GM04504 (cell line): Measurements from ENCODE around the gene MAPKAP1.

Experiments
- DNase-seq: peaks from one replicate; pipeline ENCODE4 v3.0.0-alpha.2; 2012; ENCODE audit warnings: low read depth

Gene MAPKAP1

DNA sequence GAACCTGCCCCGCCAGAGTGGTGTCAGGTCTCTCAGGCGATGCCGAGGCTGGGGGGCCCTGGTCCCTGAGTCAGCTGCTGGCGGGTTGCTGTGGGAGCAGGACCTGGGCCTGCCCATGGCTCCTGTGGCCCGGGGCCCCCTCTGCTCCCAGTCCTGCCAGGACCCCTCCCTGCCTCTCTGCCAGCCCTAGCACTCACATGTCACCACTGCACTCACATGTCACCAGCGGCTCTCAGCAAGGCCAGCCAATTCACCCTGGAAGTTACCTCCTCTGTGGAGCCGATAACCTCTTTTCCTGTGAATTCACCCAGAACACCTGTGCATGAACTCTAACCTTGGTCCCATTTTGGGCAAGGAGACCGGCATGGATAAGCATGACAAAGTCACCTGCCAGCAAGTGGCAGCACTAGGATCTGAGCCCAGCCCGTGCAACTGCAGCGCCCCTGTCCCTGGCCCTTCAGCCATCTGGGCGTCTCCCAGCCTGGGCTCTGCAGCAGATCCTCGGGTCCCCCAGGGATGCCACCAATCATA, 275.2 kb downstream of the MAPKAP1 start:
- DNase-seq = no peak

- no peak for DNase-seq
Measured at GRCh38 chr9:125431012-125431305, 276.0 kb downstream of the MAPKAP1 start.

GRCh38 chr9:125430161-125431011, 276.6 kb downstream of the MAPKAP1 start:
- DNase-seq = no peak

DNA sequence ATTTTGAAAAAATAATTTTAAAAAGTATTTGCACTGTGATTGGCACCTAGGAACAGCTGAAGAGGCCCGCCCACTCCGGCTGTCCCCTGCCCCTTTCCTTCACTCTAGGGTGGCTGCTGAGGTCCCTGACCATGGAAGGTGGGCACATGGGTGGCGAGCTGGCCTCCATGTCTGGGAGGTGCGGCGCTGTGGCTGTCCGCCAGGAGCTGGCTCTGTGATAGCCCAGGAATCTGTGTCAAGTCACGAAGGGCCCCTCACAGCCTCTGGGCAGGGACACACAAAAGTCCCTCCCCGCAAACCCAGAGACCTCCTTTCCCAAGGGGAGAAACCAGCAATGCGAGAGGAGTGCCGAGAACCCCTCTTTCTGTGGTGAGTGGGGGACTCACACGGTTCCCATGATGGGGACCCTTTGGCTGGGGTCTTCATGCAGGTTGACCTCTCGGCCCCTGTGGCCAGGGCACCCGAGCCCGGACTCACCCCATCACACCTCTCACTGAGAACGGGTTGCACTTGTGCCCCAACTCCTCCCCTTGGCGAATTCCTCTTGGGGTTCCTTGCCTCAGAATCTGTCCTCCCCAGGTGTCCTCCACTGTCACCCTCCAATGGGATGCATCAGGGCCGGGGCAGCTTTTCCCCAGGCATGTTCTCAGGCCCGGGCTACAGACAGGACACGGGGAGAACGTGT, 277.4 kb downstream of the MAPKAP1 start:
- no peak for DNase-seq

- DNase-seq = no peak
Measured at GRCh38 chr9:125428902-125429467, 278.0 kb downstream of the MAPKAP1 start.

DNA sequence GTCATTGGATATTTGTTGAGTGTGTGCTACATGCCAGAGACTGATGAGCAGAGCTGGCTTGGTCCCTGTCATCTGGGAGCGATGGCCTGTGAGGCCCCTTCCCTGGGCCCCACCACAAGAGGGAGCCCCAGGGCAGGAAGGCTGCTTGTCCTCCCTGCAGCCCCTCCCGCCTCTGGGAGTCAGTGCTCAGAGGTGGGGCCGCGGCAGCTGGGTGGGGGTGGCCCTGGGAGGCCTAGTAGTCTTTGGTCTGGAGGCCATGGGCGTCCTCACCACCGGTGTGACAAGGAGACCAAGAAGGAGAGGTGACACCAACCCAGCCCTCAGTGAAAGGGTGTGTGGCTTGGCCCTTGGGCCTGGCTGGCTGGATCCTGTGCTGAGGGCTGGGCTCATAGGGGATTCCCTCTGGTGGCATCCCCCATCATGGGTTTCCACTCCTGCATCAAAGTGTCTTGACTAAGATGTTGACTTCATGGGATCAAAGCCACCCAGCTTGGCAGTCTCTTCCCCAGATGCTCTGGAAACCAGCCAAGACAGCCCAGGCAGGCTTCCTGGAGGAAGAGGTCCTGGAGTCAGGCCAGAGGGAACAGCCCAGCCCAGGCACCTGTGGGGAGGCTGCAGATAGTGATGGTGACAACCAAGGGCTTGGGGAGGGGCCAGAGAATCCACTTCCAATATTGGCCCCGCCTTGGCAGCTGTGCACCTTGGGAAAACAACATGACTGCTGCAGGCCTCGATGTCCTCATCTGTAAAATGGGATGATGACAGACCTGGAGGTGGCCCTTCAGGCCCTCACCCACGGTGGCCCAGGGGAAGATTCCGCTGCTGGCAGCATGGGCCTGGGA, 278.7 kb downstream of the MAPKAP1 start:
- DNase-seq = no peak

GRCh38 chr9:125427556-125427955, 279.5 kb downstream of the MAPKAP1 start:
- DNase-seq = no peak

GRCh38 chr9:125426926-125427325, 280.1 kb downstream of the MAPKAP1 start:
- no peak for DNase-seq

GRCh38 chr9:125425901-125426515, 281.0 kb downstream of the MAPKAP1 start:
- DNase-seq = no peak

DNA sequence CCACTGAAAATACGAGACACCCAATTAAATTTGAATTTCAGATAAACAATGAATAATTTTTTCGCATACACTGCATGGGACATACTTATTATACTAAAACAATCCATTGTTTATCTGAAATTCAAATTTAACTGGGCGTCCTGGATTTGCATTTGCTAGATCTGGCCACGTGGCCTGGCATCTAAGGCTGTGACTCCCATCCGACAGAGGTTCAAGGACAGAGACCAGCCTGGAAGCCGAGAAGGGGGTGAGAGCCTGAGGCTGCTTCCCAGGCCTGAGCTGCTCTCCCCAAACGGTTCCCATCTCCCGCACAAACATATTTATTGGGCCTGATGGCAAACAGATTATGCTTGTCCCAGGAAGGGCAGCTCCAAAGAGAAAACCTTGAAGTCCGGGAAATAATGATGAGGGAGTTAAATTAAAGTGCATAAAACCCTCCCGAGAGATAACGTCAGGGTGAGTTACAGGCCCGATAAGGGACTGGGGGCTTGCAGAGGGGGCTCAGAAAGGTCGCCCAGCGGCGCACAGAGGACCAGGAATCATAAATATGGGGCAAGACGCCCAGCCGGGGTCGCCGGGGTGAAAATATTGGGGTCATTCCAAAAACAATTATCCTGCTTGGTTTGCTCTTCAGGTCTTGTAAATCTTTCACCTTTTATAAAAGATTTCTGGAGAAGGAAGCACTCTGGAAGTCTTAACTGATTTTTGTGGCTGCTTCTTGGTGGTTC, 281.7 kb downstream of the MAPKAP1 start:
- DNase-seq = no peak

DNA sequence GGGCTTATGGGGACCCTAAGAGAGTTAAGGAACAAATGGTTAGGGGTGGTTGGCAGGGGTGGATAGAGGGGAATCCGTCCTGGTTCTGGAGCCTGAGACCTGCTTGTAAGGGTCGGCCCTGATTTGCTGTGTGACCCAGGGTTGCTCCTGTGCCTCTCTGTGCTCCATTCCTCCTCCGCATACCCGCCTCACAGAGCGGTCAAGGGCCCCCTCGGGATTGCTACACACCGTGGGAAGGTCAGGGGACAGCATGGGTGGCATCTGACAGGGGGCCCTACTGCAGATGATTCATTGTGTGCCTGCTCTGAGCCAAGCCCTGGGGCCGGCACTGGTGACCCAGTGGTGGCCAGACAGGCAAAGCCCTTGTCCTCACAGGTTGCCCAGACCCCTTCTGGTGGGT, 283.0 kb downstream of the MAPKAP1 start:
- DNase-seq = no peak

DNA sequence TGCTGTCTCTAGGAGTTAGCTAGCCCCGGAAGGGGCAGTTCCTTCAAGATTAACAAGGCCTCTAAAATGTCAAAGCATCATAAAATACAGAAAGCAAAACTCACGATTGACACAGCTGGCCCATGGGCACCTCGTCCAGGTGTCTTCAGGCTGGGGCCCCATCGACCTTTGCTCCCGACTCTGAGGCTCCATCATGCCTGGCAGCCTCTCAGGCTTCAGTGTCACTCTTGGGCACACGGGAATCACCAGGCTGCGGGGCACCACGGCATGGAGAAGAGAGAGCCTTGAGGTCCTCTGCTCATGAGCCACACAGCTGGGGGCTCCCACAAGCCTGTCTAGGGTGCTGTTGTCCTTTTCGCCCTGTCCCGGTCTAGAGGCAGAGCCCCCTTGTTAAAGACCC, 284.2 kb downstream of the MAPKAP1 start:
- DNase-seq = no peak

DNA sequence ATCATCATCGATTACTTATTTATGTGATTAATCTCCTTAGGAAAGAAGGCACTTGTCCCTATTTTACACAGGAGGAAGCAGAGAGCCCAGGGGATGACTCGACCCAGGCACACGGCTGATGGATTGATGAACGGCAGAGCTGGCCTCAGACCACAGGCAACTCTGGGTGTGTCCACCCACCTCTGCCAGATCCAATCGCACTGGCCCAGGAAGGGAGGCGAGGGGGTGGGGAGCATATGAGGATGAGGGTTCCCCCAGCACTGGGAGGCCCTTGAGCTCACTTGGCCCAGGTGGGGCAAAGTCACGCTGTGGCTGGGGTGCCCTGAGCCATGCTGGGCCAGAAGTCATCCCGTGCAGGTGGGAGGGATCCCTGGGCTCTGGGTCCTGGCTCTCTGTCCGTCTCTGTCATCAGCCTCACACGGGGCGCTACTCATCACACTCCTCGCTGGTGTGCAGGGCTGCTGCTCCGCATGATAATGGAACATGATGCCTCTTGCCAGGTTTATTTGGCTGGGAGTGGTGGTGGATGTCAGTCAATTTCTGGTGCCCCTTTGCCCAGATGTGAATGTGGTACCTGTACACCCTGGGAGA, 285.3 kb downstream of the MAPKAP1 start:
- no peak for DNase-seq

DNA sequence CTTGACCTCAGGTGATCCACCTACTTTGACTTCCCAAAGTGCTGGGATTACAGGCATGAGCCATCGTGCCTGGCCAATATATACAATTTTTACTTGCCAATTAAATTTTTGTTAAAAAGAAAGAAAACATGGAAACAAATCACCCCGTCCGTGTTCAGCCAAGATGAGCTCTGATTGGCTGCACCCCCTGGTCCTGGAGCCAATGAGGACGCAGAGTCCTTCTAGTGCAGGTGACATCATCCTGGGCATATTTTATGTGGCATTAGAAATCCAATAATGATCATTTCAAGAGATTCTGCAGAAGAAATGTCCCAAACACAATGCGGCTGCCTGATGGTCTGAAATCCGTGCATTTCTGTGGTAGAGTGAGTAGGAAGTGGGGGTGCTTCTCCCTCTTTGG, 285.8 kb downstream of the MAPKAP1 start:
- DNase-seq = no peak

DNA sequence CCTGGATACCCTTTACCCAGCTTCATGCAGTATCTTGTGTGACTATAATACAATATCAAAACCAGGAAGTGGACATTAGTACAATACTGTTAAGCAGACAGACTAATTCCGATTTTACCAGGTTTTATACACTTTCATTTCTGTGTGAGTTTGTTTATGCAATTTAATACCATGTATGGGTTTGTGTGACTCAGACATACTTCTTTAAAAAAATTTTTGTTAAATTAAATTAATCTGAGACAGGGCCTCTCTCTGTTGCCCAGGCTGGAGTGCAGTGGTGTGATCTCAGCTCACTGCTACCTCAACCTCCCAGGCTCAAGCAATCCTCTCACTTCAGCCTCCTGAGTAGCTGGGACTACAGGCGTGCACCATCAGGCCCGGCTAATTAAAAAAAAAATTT, 288.6 kb downstream of the MAPKAP1 start:
- DNase-seq = no peak

DNA sequence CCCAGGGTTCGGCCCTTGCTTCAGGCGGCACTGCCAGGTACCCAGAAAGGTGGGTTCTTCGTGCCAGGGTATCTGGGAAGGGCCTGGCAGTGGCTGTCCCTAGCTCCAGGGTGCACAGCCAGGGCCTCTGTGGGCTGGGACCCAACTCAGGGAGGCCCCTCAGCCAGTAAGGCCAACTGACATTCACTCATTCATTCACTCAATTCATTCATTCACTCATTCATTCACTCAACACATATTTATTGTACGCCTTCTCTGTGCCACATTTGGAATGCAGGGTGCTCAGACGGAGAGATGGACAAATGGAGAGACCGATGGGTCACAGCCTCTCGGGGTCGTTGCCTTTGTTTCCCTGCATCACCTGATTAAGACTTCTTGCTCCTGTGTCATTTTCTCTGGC, 290.5 kb downstream of the MAPKAP1 start:
- DNase-seq = no peak

- DNase-seq = no peak
Measured at GRCh38 chr9:125415583-125416460, 291.2 kb downstream of the MAPKAP1 start.

- DNase-seq = no peak
Measured at GRCh38 chr9:125413579-125413978, 293.4 kb downstream of the MAPKAP1 start.

- DNase-seq = no peak
Measured at GRCh38 chr9:125412166-125412565, 294.8 kb downstream of the MAPKAP1 start.
